ENCODE results near the gene UNC79.

DNA sequence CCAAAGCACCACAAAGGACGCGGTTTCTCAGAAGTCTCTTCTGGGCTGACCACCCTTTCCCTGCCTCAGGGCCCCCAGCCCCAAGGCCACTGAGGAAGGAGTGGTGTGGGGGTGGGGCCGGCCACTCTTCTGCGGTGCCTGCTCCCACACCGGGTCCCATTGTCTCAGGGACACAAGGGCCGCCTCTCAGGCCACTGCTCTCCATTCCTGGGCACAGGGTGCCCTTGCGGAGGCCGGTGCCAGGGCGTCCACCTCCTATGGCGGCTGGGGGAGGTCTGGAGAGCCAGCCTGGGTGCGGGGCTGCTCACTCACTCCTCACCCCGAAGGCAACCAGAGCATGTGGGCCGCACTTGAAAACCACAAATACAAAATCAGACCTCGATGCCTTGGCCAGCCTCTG lies 313.4 kb downstream of the UNC79 start:
- TF ChIP-seq, protein P1, sequence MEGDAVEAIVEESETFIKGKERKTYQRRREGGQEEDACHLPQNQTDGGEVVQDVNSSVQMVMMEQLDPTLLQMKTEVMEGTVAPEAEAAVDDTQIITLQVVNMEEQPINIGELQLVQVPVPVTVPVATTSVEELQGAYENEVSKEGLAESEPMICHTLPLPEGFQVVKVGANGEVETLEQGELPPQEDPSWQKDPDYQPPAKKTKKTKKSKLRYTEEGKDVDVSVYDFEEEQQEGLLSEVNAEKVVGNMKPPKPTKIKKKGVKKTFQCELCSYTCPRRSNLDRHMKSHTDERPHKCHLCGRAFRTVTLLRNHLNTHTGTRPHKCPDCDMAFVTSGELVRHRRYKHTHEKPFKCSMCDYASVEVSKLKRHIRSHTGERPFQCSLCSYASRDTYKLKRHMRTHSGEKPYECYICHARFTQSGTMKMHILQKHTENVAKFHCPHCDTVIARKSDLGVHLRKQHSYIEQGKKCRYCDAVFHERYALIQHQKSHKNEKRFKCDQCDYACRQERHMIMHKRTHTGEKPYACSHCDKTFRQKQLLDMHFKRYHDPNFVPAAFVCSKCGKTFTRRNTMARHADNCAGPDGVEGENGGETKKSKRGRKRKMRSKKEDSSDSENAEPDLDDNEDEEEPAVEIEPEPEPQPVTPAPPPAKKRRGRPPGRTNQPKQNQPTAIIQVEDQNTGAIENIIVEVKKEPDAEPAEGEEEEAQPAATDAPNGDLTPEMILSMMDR (IDR thresholded peaks at IDR 0.05), result no peak
- TF ChIP-seq, protein P2, sequence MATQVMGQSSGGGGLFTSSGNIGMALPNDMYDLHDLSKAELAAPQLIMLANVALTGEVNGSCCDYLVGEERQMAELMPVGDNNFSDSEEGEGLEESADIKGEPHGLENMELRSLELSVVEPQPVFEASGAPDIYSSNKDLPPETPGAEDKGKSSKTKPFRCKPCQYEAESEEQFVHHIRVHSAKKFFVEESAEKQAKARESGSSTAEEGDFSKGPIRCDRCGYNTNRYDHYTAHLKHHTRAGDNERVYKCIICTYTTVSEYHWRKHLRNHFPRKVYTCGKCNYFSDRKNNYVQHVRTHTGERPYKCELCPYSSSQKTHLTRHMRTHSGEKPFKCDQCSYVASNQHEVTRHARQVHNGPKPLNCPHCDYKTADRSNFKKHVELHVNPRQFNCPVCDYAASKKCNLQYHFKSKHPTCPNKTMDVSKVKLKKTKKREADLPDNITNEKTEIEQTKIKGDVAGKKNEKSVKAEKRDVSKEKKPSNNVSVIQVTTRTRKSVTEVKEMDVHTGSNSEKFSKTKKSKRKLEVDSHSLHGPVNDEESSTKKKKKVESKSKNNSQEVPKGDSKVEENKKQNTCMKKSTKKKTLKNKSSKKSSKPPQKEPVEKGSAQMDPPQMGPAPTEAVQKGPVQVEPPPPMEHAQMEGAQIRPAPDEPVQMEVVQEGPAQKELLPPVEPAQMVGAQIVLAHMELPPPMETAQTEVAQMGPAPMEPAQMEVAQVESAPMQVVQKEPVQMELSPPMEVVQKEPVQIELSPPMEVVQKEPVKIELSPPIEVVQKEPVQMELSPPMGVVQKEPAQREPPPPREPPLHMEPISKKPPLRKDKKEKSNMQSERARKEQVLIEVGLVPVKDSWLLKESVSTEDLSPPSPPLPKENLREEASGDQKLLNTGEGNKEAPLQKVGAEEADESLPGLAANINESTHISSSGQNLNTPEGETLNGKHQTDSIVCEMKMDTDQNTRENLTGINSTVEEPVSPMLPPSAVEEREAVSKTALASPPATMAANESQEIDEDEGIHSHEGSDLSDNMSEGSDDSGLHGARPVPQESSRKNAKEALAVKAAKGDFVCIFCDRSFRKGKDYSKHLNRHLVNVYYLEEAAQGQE (IDR thresholded peaks at IDR 0.05; ENCODE audit: insufficient read depth in 1 of 2, low read depth in 2 of 2, low read length in 1 of 2), result no peak
- TF ChIP-seq POLR2AphosphoS5 (IDR thresholded peaks at IDR 0.05; ENCODE audit: low read depth, low read length), result no peak
- TF ChIP-seq TCF7L2 (IDR thresholded peaks at IDR 0.05; ENCODE audit: low read depth, low read length), result no peak
